Cardiac muscle cell (in vitro differentiated cells and primary cell): ENCODE data around the gene ACBD3. TPM values are rescaled to one million over a fixed set of nuclear protein-coding genes. Genes with fewer than 3 reads are reported as not detected.

Experiments
- DNase-seq, 2 donors: peaks; one replicate each; pipeline versions ENCODE4 v3.0.0 to v3.0.0-alpha.2; 2010 to 2017; ENCODE audit warnings: low read depth in 1 of 2, low spot score in 1 of 2
- H3K27ac ChIP-seq: fragments of 200-600 bp; sonication (generic); 2 replicates; pipeline ENCODE4 v1.5.1; 2016
- H3K27me3 ChIP-seq: fragments of 200-600 bp; sonication (generic); 2 replicates; pipeline ENCODE4 v1.6.0; 2016; ENCODE audit warnings: control low read depth
- H3K36me3 ChIP-seq: fragments of 200-600 bp; sonication (generic); 2 replicates; pipeline ENCODE4 v1.5.1; 2016; ENCODE audit warnings: control low read depth
- H3K4me1 ChIP-seq: fragments of 200-600 bp; sonication (generic); 2 replicates; pipeline ENCODE4 v1.8.1; 2017; ENCODE audit warnings: low read depth, mild to moderate bottlenecking, mixed run types
- H3K4me3 ChIP-seq: fragments of 200-600 bp; sonication (generic); 2 replicates; pipeline ENCODE4 v1.5.1; 2016; ENCODE audit warnings: mild to moderate bottlenecking
- H3K9me3 ChIP-seq: fragments of 200-600 bp; sonication (generic); 2 replicates; pipeline ENCODE4 v1.5.1; 2017; ENCODE audit warnings: low read depth, mild to moderate bottlenecking, control low read depth
- polyA plus RNA-seq: library from polyadenylated mRNA; unstranded; fragments of >200 nt; fragmentation: Nextera tagmentation; extraction: Ambion mirVana; gene quantifications from 2 replicates; pipeline ENCODE4 v1.2.1, GENCODE V29; 2016
- total RNA-seq: library from RNA; depleted of rRNA; stranded (reverse); fragments of >200 nt; gene quantifications from 2 replicates; pipeline ENCODE4 v1.2.3, GENCODE V29; 2016
- TF ChIP-seq, protein P1 (sequence below): IDR thresholded peaks from 2 replicates; pipeline ENCODE4 v1.5.1; 2012; ENCODE audit warnings: low read depth, mild to moderate bottlenecking, low read length

ACBD3 gene
- total and polyA plus RNA-seq, 2 experiments from 2014 or later: 45.5 to 47.4 TPM

DNA sequence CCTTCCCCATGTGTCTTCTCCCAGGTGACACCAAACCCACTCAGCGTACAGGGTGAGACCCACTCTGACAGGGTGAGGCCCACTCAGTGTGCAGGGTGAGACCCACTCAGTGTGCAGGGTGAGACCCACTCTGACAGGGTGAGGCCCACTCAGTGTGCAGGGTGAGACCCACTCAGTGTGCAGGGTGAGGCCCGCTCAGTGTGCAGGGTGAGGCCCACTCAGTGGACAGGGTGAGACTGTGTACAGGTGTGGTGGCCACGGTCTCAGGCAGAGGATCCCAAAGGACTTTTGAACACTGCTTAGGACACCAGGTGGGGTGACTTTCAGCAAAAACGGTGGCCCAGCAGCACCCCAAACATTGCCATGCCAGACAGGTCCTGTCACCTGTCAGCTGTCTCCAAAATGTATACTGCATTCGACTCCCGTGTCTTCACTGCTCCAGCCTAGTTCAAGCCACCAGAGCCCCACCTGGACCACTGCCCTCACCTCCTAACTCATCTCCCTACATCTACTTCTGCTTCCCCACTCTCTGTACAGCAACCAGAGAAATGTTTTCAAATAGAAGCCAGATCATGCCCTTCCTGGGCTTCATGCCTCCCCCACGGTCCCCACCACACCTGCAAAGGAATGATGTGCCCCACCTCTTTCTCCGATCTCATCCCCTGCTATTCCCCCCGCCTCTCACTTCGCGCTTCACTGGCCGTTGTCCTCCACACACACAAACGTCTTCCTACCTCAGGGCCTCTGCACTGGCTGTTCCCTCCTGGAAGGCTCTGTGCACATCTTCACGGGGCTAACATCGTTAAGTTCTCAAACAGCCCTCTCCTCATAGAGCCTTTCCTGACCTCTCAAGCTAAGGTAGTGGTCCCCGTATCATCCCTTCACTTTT lies 52.1 kb downstream of the ACBD3 start:
- no peaks in the 10 kb centered on the region for H3K9me3 ChIP-seq
- TF ChIP-seq, protein P1, sequence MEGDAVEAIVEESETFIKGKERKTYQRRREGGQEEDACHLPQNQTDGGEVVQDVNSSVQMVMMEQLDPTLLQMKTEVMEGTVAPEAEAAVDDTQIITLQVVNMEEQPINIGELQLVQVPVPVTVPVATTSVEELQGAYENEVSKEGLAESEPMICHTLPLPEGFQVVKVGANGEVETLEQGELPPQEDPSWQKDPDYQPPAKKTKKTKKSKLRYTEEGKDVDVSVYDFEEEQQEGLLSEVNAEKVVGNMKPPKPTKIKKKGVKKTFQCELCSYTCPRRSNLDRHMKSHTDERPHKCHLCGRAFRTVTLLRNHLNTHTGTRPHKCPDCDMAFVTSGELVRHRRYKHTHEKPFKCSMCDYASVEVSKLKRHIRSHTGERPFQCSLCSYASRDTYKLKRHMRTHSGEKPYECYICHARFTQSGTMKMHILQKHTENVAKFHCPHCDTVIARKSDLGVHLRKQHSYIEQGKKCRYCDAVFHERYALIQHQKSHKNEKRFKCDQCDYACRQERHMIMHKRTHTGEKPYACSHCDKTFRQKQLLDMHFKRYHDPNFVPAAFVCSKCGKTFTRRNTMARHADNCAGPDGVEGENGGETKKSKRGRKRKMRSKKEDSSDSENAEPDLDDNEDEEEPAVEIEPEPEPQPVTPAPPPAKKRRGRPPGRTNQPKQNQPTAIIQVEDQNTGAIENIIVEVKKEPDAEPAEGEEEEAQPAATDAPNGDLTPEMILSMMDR: no peak
- DNase-seq: no peak
- no peaks in the 10 kb centered on the region for H3K4me1 ChIP-seq
- no peak overlapping the region for H3K4me3 ChIP-seq
- no peaks in the 10 kb centered on the region for H3K27me3 ChIP-seq
- H3K27ac ChIP-seq: no peak overlapping the region
- H3K36me3 ChIP-seq: no peaks in the 10 kb centered on the region

DNA sequence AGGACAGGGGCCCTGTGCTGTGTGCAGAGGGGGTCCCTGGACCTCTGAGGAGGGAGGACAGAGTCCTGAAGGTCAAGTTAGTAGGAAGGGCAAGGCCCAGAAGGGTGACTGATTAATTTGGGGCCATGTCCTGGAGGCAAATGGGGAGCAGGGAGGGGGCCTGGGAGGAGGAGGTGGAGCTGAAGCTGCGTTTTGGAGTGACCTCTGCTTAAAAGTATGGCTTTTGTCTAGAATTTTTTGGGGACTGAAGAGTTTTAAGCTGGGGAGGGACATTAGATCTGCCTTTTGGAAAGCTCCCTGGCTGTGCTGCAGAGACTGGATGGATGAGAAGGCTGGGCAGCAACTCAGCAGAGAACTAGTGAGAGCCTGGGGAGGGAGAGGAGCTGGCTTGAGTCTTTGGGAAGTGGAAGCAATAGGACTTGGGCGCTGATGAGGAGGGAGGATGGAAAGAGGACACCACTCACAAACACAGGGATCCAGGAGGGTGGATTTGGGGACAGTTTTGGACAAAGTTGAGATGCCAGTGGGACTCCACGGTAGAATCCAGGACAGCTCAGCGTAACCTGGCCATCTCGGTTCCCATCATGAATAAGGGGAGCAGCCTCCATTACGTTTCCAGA lies 52.9 kb downstream of the ACBD3 start:
- no peak for DNase-seq
- Histone ChIP-seq H3K9me3 (no peaks in the 10 kb centered on the region), H3K4me3 (no peak overlapping the region), H3K27me3 (no peaks in the 10 kb centered on the region), H3K4me1 (no peaks in the 10 kb centered on the region), H3K27ac (no peak overlapping the region), H3K36me3 (no peaks in the 10 kb centered on the region)
- TF ChIP-seq, protein P1: no peak

DNA sequence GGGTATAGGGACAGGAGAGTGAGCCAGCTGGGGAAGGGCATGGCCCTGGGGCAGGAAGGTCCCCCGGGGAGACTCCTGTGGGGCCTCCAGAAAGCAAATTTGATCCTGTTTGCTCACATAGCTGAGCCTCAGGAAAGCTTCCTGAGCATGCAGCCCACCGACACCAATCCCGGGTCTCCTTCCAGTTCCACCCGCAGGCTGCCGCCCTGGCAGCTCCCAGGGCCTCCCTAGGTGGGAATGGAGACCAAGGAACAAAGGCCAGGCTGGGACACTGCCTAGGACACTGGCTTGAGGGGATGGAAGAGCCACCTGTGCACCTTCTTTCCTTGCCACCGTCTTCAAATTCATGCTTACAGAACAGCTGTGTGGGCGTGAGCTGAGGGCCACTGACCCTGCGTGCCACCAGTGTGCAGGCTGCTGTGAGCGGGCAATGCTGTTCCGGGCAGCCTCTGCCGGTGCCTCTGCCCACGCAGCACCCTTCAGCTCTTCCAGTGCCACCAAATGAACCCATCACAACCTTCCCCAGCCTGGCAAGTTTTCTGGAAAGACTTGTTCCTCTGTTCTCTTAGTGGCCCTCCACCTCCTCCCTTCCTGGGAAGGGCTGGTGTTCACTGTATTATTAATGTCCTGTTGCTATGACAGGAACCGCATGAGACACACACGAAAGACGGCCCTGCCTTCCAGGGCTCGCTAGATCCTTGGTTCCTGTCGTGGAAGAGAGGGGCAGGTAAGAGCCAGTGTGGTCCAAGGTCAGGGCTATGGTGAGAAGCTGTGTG lies 53.6 kb downstream of the ACBD3 start:
- Histone ChIP-seq H3K36me3 (no peaks in the 10 kb centered on the region), H3K4me3 (no peak overlapping the region), H3K4me1 (peaks cover 5% of the 10 kb centered on the region), H3K27me3 (no peaks in the 10 kb centered on the region), H3K9me3 (no peaks in the 10 kb centered on the region), H3K27ac (no peak overlapping the region)
- no peak for DNase-seq
- TF ChIP-seq, protein P1: no peak

DNA sequence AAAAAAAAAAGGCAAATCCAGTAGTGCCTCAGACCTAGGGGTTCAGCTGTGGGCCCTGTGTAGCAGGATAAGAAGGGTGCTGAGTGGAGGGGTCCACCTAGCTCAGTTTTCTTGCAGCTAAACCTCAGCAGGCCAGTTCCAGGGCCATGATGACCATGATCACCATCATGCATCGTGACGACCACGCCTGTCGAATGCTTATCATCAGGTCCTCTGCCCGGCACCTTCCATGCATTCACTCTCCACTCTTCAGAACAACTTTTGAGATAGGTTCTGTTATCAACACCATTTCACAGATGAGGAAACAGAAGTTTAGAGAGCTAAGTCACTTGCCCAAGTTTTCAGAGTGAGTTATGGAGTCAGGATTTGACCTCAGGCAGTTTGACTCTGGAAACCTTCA lies 54.9 kb downstream of the ACBD3 start:
- TF ChIP-seq, protein P1: no peak
- DNase-seq: no peak
- Histone ChIP-seq H3K9me3 (no peaks in the 10 kb centered on the region), H3K4me3 (no peak overlapping the region), H3K4me1 (peaks cover 10% of the 10 kb centered on the region), H3K36me3 (no peaks in the 10 kb centered on the region), H3K27me3 (no peaks in the 10 kb centered on the region), H3K27ac (no peak overlapping the region)

DNA sequence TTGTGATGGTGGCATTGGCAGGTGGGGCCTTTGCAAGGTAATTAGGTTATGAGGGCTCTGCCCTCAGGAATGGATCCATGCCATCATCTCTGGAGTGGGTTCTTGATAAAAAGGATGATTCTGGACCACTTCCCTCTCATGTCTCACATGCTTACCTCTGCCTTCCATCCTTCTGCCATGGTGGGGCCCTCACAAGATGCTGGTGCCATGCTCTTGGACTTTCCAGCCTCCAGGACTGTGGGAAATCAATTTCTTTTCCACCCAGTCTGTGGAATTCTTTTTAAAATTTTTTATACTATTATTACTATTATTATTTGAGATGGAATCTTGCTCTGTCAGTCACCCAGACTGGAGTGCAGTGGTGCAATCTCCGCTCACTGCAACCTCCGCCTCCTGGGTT lies 57.3 kb downstream of the ACBD3 start:
- Histone ChIP-seq H3K27ac (peak overlapping the region; percentile 71), H3K4me1 (peaks cover 10% of the 10 kb centered on the region), H3K4me3 (no peak overlapping the region), H3K27me3 (no peaks in the 10 kb centered on the region), H3K9me3 (no peaks in the 10 kb centered on the region), H3K36me3 (no peaks in the 10 kb centered on the region)
- TF ChIP-seq, protein P1: no peak
- DNase-seq: no peak
